CD14-positive monocyte (primary cell): ENCODE results near the gene ITPK1. TPM values are rescaled to one million over a fixed set of nuclear protein-coding genes. Genes with fewer than 3 reads are reported as not detected.

ENCODE experiments used
- DNase-seq, 3 donors: peaks; one replicate each; pipeline ENCODE4 v3.0.0-alpha.2; 2011 to 2022
- H2AFZ ChIP-seq: 2 replicates; pipeline ENCODE4 v1.6.0; 2012; ENCODE audit warnings: mild to moderate bottlenecking, low read depth, low read length, inconsistent platforms; ENCODE audit not compliant: insufficient read depth, poor library complexity, severe bottlenecking
- H3K27ac ChIP-seq, 2 donors: 1 replicate in 1 of 2; 2 replicates in 1 of 2; pipeline ENCODE4 v1.5.1; 2012 to 2013; ENCODE audit warnings: low read length in 2 of 2, control low read depth in 1 of 2, inconsistent platforms in 1 of 2, low read depth in 1 of 2, mild to moderate bottlenecking in 1 of 2
- H3K27me3 ChIP-seq, 2 donors: one replicate each; pipeline versions ENCODE4 v1.6.0 to v1.6.1; 2011 to 2013; ENCODE audit warnings: low read length in 2 of 2; ENCODE audit not compliant: control insufficient read depth in 2 of 2, insufficient read depth in 2 of 2
- H3K36me3 ChIP-seq, 2 donors: replicated peaks in 1 of 2; 1 replicate in 1 of 2; 2 replicates in 1 of 2; pipeline versions ENCODE4 v1.5.1 to v1.6.1; 2012 to 2013; ENCODE audit warnings: low read length in 2 of 2, control low read depth in 1 of 2, inconsistent platforms in 1 of 2, mild to moderate bottlenecking in 1 of 2; ENCODE audit not compliant: insufficient read depth in 2 of 2, control insufficient read depth in 1 of 2
- H3K4me1 ChIP-seq, 2 donors: 1 replicate in 1 of 2; 2 replicates in 1 of 2; pipeline versions ENCODE4 v1.5.1 to v1.6.1; 2012 to 2013; ENCODE audit warnings: low read length in 2 of 2, control low read depth in 1 of 2, inconsistent platforms in 1 of 2, mild to moderate bottlenecking in 1 of 2, moderate library complexity in 1 of 2; ENCODE audit not compliant: insufficient read depth in 2 of 2, control insufficient read depth in 1 of 2
- H3K4me2 ChIP-seq: replicated peaks from 2 replicates; pipeline ENCODE3; 2012; ENCODE audit warnings: low read length, moderate library complexity, mild to moderate bottlenecking; ENCODE audit not compliant: poor library complexity, severe bottlenecking; ENCODE audit errors: extremely low read depth
- H3K4me3 ChIP-seq, 3 experiments: fragments of 200-600 bp in 1 of 3; sonication (generic) in 1 of 3; replicated peaks in 1 of 3; 1 replicate in 2 of 3; 2 replicates in 1 of 3; pipeline ENCODE4 v1.5.1; 2011 to 2013; ENCODE audit warnings: low read length in 3 of 3, mild to moderate bottlenecking in 3 of 3, control low read depth in 2 of 3, low read depth in 2 of 3, inconsistent platforms in 1 of 3, moderate library complexity in 1 of 3
- H3K79me2 ChIP-seq: 2 replicates; pipeline ENCODE4 v1.6.0; 2012; ENCODE audit warnings: mild to moderate bottlenecking, control low read depth, inconsistent platforms, low read length, moderate library complexity; ENCODE audit not compliant: insufficient read depth
- H3K9ac ChIP-seq: 2 replicates; pipeline ENCODE4 v1.6.0; 2017; ENCODE audit warnings: low read length, mild to moderate bottlenecking; ENCODE audit not compliant: insufficient read depth, poor library complexity, severe bottlenecking
- H3K9me3 ChIP-seq, 2 donors: replicated peaks in 1 of 2; 1 replicate in 1 of 2; 2 replicates in 1 of 2; pipeline versions ENCODE4 v1.5.1 to v1.6.1; 2012 to 2013; ENCODE audit warnings: low read length in 2 of 2, control low read depth in 1 of 2; ENCODE audit not compliant: control insufficient read depth in 1 of 2, insufficient read depth in 1 of 2
- H4K20me1 ChIP-seq: 2 replicates; pipeline ENCODE4 v1.6.0; 2012; ENCODE audit warnings: mild to moderate bottlenecking, low read length, control low read depth, moderate library complexity; ENCODE audit not compliant: insufficient read depth
- H3K27ac Mint-ChIP-seq, 7 donors: one replicate each; pipeline ENCODE4 v1.8.0; 2020; ENCODE audit warnings: mild to moderate bottlenecking in 7 of 7, mixed read lengths in 7 of 7, moderate library complexity in 6 of 7, inconsistent platforms in 2 of 7
- H3K27me3 Mint-ChIP-seq, 3 donors: one replicate each; pipeline ENCODE4 v1.8.0; 2021 to 2022; ENCODE audit warnings: low read depth in 3 of 3, mild to moderate bottlenecking in 3 of 3, mixed read lengths in 3 of 3, moderate library complexity in 3 of 3, inconsistent platforms in 1 of 3
- H3K36me3 Mint-ChIP-seq, 2 donors: one replicate each; pipeline ENCODE4 v1.8.0; 2020; ENCODE audit warnings: mixed read lengths in 2 of 2, inconsistent platforms in 1 of 2, mild to moderate bottlenecking in 1 of 2
- H3K4me1 Mint-ChIP-seq: one replicate; pipeline ENCODE4 v1.8.0; 2020; ENCODE audit warnings: mild to moderate bottlenecking, mixed read lengths
- H3K4me3 Mint-ChIP-seq, 2 donors: one replicate each; pipeline ENCODE4 v1.8.0; 2020; ENCODE audit warnings: mild to moderate bottlenecking in 2 of 2, mixed read lengths in 2 of 2, moderate library complexity in 1 of 2
- H3K9me3 Mint-ChIP-seq, 7 donors: one replicate each; pipeline ENCODE4 v1.8.0; 2020 to 2022; ENCODE audit warnings: mixed read lengths in 7 of 7, mild to moderate bottlenecking in 6 of 7, moderate library complexity in 6 of 7, inconsistent platforms in 2 of 7
- CTCF ChIP-seq: fragments of 200-600 bp; IDR thresholded peaks from one replicate; pipeline ENCODE4 v1.8.0; 2022; ENCODE audit warnings: antibody characterized with exemption, mild to moderate bottlenecking
- WGBS: methylation state at CpG from one replicate; pipeline ENCODE4 v1.1.5; 2013; ENCODE audit warnings: missing lambda C conversion rate; ENCODE audit not compliant: insufficient coverage; 5-methylcytosine and 5-hydroxymethylcytosine counted together
- intact Hi-C, 2 donors: fragments of 100-400 bp; cut with micrococcal nuclease; formaldehyde crosslinking; loops; one replicate each; pipeline versions ENCODE4 v1.15.0 to v1.15.1; 2023
- polyA plus RNA-seq, 3 donors: library from polyadenylated mRNA; depleted of rRNA in 1 of 3; unstranded in 2 of 3; stranded (reverse) in 1 of 3; fragments of 300-500 nt in 2 of 3; fragments of >200 nt in 1 of 3; fragmentation: Illumina TruSeq in 2 of 3; gene quantifications; 1 replicate in 2 of 3; 2 replicates in 1 of 3; pipeline ENCODE4 v1.2.3, GENCODE V29; 2012 to 2021

The ITPK1 gene
- polyA plus RNA-seq, 3 donors = 57.1 to 144 (median 63.0) TPM

GRCh38 chr14:92969430-92969829, 146.3 kb downstream of the ITPK1 start:
- no peak for DNase-seq
- Histone ChIP-seq H3K4me3 (no peak overlapping the region), H3K4me1 (peaks cover 0 to 2% of the 10 kb centered on the region in 2 donors), H3K9me3 (peaks cover 0 to 8% of the 10 kb centered on the region in 2 donors), H4K20me1 (peaks cover 100% of the 10 kb centered on the region), H3K79me2 (peaks cover 88% of the 10 kb centered on the region), H3K4me2 (no peak overlapping the region), H3K27ac (peak overlapping the region in 1 of 2 donors; percentile 48), H3K36me3 (peaks cover 5 to 32% of the 10 kb centered on the region in 2 donors), H3K27me3 (no peaks in the 10 kb centered on the region), H2AFZ (no peak overlapping the region), H3K9ac (no peak overlapping the region)
- Mint-ChIP-seq H3K9me3 (peaks cover 0 to 6% (median 3%) of the 10 kb centered on the region in 7 donors), H3K27me3 (no peaks in the 10 kb centered on the region), H3K4me3 (no peak overlapping the region), H3K36me3 (peaks cover 21 to 51% of the 10 kb centered on the region in 2 donors), H3K4me1 (peaks cover 12% of the 10 kb centered on the region), H3K27ac (peak overlapping the region in 2 of 7 donors; percentile 44 to 73)
- intact Hi-C loops = no loop called here
- no peak for TF ChIP-seq CTCF
- WGBS = 99% methylated on average over 10 of the region's 10 CpGs

GRCh38 chr14:92968291-92969020, 147.3 kb downstream of the ITPK1 start:
- H3K9me3 Mint-ChIP-seq = peaks cover 0 to 6% (median 3%) of the 10 kb centered on the region in 7 donors
- H3K36me3 Mint-ChIP-seq = peaks cover 24 to 50% of the 10 kb centered on the region in 2 donors
- WGBS = 97% methylated on average over 7 of the region's 14 CpGs
- peaks cover 89% of the 10 kb centered on the region for H3K79me2 ChIP-seq
- H3K27me3 Mint-ChIP-seq = peaks cover 0 to 1% (median 0%) of the 10 kb centered on the region in 3 donors
- H3K4me2 ChIP-seq = no peak overlapping the region
- H3K9ac ChIP-seq = no peak overlapping the region
- intact Hi-C loops = no loop called here
- no peak overlapping the region for H3K4me3 ChIP-seq
- H3K4me1 ChIP-seq = peaks cover 0 to 2% of the 10 kb centered on the region in 2 donors
- DNase-seq = no peak
- peaks cover 12% of the 10 kb centered on the region for H3K4me1 Mint-ChIP-seq
- H3K36me3 ChIP-seq = peaks cover 0 to 29% of the 10 kb centered on the region in 2 donors
- peak overlapping the region in 1 of 2 donors; percentile 0 for H3K27ac ChIP-seq
- TF ChIP-seq CTCF = no peak
- peak overlapping the region in 3 of 7 donors; percentile 0 to 58 (median 20) for H3K27ac Mint-ChIP-seq
- H3K4me3 Mint-ChIP-seq = no peak overlapping the region
- H4K20me1 ChIP-seq = peaks cover 100% of the 10 kb centered on the region
- no peak overlapping the region for H2AFZ ChIP-seq
- no peaks in the 10 kb centered on the region for H3K27me3 ChIP-seq
- peaks cover 0 to 2% of the 10 kb centered on the region in 2 donors for H3K9me3 ChIP-seq
